GM21723 (cell line): Measurements from ENCODE around the gene GALNT1.

Experiments used
- ATAC-seq: cut with Tn5 transposase; IDR thresholded peaks from one replicate; pipeline ENCODE4 v1.9.1; 2021; ENCODE audit warnings: mild to moderate bottlenecking, moderate library complexity; ENCODE audit not compliant: unreplicated experiment

Gene GALNT1

DNA sequence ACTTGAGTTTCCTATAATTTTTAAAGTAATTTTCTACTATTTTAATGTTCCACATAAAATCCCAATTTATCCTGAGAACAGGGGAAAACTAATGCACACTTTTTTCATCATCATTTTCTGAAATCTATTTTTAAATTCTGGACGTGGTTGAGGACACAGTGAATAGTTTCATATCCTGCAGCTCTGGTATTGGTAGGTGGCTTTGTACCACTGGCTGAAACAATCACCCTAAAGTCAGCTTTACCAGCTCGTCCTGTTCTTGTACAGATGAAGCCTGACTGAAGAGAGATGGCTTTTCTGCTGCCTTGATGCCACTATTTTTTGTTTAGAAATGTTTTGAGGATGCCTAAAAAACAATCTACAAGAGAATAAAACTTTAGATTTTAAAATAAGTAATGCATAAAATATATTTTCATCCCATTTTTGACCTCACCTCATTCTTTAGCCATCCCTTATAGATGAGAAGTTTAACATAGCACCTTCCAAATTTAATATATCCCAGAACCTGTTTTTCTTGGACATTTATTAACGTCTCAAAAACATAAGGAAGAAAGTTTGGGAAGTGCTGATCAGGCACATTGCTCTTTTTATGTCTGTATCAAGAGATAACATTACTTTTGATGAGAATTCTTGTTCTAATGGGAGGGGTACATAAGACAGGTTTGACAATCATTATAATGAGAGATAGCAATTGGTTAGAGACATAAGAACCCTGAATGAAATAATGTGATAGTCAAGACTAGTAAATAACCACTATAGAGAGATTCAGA lies 80.9 kb downstream of the GALNT1 start:
- no peak for ATAC-seq

DNA sequence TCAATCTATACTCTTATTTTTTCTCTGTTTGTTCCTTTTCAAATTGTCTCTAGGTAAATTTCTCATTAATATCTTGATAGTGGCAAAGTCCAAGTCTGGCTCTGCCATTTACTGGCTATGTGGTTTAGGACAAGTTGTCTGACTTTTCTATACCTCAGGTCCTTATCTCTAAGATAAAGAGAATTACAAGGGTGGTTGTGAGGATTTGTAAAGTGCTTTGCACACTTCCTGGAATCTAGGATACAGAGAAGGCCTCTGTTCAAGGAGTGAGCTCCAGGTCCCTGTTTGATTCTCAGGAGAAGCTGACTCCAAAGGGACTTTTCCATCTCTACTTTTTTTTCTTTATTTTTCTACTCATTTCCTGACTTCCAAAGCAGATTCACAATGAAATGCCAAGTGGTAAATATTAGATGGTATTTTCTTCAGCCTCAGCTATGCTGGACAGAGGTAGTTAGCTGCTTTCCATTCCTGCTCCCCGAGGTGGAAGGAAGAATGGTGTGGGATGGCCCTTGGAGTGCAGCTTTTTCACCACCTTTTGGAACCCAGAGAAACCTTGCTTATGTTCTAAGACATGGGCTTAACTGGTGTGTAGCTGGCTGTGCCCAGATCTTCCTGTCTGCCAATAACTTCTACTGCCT lies 90.5 kb downstream of the GALNT1 start:
- no peak for ATAC-seq

DNA sequence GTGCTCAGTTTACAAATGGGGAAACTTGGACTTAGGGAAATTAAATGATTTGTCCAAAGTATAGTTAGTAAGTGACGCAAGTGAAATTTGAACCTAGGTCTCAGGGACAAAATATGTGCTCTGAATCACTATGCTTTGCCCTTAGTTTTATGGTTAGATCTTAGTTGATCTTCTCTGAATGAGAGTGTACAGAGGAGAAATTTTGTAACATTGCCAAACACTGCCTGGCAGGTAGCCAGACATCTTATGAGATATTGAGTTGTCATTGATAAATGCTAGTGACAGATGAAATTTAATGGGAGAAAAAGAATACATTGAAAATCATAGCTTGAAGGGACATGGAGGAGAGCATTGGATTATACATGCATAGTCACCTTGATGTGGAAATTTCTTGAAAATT lies 91.4 kb downstream of the GALNT1 start:
- no peak for ATAC-seq

DNA sequence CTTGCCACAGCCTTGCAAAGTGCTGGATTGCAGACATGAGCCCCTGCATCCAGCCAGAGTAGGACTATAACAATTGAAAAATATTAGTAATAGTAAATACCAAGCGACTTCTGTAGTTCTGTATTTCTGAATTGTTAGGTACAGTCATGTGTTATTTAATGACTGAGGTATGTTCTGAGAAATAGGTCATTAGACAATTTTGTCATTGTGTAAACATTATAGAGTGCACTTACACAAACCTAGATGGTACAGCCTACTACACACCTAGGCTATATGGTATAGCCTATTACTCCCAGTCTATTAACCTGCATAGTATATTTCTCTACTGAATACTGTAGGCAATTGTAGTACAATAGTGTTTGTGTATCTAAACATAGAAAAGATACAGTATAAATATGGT lies 92.1 kb downstream of the GALNT1 start:
- ATAC-seq = no peak

DNA sequence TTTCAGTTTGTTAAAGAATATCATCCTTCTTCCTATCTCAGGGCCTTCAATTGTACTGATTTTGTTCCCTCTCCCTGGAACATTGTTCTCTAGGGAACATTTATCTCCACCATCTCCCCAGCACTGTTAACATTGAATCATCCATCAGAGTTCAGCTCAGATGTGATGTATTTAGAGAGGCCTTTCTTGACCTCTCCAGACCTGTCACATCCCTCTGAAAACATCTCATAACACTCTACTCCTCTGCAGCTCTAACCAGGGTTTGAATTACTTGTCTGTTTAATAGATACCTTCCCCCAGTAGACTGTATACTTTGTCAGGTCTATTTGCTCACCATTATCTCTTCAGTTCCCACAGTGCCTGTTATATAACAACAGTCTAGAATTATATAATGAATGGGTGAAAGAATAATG lies 98.6 kb downstream of the GALNT1 start:
- ATAC-seq = no peak

DNA sequence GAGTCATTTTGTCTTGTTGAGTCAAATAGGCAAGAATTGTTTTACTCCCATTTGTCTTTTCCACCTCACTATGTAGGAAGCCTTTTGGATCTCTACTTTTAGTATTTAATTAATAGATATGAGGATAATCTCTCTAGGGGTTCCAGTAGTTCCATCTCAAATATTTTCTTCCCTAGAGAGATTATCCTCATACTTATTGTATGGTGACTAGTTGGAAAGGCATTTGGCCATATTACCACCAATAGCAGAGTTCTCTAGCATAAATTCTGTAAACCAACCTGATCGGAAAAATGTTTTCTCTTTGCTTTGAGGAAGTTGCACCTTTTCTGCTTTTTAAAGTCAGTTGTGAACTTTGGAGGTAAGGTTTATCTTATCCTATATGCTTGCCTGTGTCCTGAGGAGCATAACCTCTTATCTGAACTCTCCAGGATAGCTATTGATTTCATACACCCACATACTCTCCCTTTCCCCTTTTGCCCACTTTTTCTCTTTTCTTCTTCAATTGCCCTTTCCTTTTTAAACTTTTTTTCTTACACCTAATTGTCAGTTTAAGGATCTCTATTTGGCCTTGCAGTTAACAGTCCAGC lies 100.8 kb downstream of the GALNT1 start:
- ATAC-seq = no peak

DNA sequence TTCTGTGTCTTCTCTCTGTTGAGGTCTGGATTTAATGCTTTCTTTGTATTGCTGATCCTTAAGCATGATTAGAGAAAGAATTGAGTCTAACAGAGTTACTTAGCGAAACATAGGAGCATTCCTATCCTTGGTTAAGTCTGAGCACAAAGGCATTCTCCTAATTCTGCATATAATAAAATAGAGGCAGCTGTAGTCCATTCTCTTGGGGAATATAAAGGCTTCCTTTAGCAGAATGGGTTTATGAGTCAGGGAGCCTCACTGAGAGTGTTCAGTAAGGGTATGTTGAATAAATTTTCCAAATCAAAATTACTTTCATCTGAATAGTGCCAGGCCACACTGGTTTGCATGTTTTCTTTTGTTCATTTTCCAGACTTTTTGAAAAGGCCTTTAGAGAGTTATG lies 101.5 kb downstream of the GALNT1 start:
- ATAC-seq = no peak

DNA sequence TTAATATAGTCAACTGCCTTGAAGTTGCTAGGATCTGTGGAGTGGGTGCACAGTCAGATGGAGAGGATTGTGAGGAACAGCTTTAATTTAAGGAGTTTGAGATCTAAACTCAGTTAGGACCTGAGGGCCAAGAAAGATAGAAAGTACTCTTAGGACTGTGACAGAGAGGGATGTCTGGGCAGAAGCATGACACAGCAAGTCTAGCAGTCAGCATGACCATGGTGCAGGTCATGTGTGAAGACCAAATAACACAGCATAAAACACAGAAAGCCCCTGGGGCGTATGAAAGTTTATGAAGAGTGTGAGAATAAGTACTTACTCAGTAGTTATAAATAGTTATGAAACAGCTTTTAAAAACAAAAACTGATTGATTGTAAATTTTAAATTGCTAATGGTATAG lies 107.2 kb downstream of the GALNT1 start:
- peak; percentile 92 for ATAC-seq

DNA sequence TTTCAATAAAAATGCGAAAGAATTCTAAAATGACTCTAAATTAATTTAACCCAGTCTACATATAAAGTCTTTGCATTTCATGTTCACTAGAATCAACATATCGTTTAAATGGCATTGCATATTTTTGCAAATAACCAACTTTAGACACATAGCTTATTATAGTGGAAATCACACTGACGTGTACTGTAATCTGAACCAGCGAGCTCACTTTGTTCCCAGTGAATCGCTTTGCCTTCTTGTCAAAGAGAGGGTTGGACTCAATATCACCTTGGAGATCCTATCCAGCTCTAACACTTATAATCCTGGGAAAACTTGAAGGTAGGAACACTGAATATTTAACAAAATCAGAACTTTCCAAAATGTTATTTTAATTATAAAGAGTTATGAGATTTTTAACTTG lies 108.2 kb downstream of the GALNT1 start:
- no peak for ATAC-seq

DNA sequence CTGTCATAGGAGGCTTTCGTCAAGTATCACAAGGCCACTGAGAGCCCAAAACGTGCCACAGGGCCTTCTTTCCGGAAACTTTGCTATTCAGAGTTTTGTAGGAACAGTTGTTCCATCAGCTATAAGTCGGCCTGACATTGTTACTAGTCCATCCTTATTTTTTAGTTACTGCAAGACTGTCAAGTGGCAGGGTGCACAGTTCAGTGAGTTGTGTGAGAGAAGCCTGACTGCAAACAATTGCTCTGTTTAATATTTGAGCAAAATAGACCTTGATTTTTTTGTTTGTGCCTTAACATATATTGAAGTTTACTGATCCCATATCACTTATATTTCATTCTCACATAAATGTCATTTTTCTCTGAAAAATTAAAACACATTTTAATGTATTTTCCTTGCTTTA lies 110.1 kb downstream of the GALNT1 start:
- ATAC-seq = no peak

DNA sequence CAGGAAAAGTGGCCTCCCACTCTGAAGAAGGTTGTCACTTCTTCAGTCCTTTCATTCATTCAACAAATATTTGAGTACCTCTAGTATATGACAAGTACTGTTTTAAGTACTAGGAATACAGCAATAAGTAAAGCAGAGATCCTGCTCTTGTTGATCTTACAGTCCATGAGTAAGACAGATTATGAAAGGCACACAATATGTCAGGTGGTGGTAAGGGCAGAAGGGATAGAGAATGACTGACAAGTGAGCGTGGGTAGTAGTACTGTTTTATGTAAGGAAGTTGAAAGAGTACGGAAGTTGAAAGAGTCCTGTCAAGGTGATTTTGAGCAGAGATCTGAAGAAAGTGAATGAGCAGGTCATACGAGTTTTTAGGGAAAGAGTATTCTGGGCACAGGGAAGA lies 111.3 kb downstream of the GALNT1 start:
- ATAC-seq = no peak

DNA sequence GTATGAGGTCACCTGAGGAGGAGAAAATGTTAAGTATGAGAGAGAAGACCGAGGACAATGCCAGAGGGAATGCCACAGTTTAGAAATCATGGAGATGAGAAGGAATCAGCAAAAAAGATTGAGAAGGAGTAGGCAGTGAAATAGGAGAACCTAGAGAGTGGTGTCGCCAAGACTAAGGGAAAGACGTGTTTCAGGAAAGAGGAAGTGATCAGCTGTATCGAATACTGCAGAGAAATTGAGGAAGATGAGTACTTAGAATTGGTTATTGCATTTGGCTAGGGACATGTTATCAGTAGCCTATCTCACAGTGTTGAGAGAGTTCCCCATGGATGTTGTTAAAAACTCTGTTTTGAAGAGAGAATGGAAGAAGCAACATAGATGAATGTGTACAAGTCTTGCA lies 112.3 kb downstream of the GALNT1 start:
- no peak for ATAC-seq

DNA sequence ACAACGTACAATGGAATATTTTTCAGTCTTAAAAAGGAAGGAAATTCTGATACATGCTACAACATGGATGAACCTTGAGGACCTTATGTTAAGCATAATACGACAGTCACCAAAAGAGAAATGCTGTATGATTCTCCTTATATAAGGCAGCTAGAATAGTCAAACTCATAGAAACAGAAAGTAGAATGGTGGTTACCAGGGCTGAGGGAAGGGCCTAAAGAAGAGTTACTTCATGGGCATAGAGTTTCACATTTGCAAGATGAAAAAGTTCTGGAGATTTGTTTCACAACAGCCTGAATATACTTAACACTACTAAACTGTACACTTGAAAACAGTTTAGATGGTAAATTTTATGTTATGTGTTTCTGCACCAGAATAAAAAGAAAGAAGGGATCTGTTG lies 113.3 kb downstream of the GALNT1 start:
- peak; percentile 51 for ATAC-seq

DNA sequence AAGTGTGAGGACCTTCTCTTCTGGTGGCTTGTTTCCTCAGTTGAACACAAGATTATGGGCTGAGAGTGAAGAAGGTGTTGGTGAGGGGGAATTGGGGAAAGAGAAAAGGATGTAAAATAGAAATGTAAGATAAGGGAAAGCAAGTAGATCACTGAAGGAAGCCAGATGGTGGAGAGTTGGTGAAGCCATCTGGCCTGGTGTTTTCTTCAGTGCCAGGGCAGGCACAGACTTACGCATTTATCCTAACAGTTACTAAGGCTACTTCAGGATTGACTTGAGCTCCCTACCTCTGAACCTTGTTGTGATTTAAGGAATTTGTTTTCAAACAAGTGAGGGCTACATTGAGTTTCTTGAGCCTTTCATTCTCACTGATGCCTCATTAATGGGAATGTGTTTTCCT lies 113.8 kb downstream of the GALNT1 start:
- no peak for ATAC-seq

DNA sequence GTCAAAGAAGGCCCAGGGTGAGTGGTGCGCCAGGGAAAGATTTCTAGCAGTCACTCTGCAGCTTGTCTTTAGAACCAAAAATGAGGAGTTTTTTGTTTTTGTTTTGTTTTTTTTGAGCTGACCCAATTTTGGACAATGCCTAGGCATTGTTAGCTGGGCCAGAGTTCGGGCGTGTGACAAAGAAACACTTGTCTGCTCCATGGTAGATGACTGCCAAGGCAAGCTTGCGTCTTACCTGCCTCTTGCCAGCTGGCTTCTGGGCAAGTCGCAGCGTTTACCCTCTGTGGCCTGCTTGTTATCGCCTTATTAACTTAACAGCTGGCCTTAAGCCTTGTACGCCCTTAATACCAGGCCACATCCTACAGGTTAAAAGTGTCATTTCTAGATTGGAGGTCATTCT lies 114.3 kb downstream of the GALNT1 start:
- ATAC-seq = no peak

DNA sequence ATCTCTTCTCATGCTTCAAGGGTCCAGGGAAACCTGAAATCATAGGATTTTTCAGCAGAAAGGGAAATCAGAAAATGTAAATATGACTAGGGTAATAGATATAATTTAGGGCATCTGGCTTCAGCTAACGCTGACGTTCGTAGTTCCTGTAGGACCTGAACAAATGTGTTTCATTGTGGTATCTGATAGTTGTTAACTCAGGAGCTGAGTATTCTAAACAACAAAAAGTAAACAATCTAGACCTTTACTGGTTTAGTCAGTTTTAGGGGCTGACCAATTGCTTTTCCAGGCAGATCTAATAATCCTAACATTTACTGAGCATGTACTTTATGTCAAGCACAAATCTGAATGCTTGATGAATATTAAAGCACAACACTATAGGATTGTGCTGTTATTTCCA lies 114.8 kb downstream of the GALNT1 start:
- ATAC-seq = no peak

DNA sequence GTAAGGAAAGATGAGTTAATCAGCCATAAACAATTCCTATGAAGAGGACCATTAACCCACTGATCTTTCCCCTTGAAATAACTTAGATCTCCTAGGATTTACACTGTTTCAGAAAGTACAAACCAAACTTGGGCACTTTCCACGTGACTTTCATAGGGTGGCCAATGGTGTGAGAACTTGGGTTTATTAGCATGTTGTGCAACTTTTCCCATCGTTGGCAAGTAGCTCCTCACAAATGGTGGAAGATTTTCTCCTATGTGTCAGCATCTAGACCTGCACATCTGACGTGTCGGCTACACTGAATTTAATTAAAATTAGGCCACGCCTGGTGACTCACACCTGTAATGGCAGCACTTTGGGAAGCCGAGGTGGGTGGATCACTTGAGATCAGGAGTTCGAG lies 116.3 kb downstream of the GALNT1 start:
- ATAC-seq = no peak

DNA sequence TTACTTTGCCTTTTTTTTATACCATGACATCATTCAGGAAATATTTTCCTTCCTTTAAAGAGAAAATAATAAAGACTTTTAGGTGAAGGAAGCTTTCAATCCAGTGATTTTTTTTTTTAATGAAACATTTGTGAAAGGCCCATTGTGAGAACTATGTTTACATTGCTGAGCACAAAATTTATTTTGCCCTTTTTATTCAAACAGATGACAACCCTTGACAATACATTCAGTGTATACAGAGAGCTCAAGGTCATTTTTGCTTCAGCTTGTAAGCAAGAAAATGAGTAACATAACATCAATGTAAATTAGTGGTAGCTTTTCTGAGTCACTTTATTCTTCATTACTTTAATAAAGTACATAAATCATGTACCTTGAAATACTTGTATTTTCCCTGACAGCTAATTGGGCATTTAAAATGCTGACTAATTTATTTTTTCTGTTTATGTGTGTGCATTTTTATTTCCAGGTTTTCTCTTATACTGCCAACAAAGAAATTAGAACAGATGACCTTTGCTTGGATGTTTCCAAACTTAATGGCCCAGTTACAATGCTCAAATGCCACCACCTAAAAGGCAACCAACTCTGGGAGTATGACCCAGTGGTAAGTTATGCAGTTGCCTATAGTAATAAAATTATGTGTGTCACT lies 121.6 kb downstream of the GALNT1 start:
- ATAC-seq = no peak

DNA sequence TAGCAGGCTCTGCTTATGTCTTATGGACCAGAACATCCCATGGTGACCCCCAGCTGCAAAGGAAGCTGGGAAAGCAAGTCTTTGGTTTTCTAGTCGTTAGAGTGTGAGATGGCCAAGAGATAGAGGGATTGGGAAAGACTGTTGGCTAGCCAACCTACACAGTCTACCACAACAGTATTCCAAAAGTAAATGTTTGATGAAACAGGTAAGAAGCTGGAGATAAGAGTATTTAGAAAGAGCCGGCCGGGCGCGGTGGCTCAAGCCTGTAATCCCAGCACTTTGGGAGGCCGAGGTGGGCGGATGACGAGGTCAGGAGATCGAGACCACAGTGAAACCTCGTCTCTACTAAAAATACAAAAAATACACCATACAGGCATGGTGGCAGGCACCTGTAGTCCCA lies 124.4 kb downstream of the GALNT1 start:
- ATAC-seq = no peak

DNA sequence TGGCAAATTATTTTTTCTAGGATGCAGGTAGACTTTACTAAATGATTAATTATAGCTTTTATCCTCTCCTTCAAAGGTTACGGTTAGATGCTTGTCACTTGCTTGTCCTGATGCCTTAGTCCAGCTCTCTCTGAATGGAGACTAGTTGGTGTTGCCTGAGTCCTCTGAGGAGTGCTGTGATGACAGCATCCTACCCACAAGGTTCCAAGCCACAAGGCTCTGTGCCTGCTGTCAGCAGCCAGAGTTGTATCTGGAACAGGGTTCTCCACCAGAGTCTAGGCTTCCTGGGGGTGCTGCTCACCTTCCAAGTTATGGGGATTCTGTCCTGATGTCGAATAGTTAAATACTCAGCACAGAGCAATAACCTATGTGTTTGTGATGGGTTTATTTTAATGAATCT lies 125.7 kb downstream of the GALNT1 start:
- no peak for ATAC-seq

DNA sequence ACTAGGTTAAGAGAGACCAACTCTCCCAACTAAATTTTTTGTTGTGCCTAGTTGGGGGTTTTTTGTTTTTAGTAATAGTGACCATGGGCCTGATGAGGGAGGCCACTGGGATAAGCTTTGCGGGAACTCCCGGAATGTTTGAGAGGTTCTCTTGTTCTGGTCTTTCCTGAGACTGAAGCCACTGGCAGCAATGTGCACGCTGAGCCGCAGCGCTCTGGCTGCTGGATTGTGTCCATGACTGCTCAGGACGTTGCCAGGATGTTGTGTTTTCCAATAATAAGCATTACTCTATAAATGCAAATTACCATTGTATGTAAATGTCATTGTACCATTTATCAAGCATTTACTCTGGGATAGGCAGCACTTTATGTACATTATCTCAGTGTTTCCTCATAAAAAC lies 126.1 kb downstream of the GALNT1 start:
- no peak for ATAC-seq

DNA sequence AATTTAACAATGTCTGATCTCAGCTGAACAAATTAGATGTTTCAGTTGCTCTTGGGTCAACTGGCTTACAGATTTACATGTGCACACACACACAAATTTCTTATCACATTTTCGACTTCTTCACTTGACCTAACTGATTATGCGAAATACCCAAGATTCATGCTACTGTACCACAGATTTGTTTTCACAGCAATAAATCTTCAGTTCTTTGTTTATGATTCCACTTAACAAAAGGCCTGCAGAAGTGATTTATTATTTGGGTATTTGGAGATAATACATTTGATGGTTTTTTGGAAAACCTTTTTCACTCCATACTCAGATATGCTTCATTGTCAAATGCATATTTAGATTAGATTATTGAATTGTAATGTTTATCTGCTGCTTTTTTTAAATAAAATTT lies 129.0 kb downstream of the GALNT1 start:
- ATAC-seq = no peak
